ENCODE measurements around the gene UPF3A.
"Not testable (repeated sequence)": the region's sequence is repeated elsewhere in the genome, so short reads cannot be mapped to it uniquely, and the experiment has no call there.

Gene UPF3A

GRCh38 chr13:114244637-114245036 lies 36.8 kb upstream of the UPF3A start:
- DNase-seq (ENCODE audit: insufficient read length, low spot score) (no peak), FAIRE-seq (no peak)
- no peak for TF ChIP-seq POU2F2 (IDR thresholded peaks at IDR 0.05; ENCODE audit: low read depth, low read length)
- no peak for TF ChIP-seq POLR2AphosphoS5 (IDR thresholded peaks at IDR 0.05; ENCODE audit: low read depth, low read length)
- TF ChIP-seq POLR2A (IDR thresholded peaks at IDR 0.05; ENCODE audit: low read depth, low read length): no peak
- no peak for TF ChIP-seq PAX5 (IDR thresholded peaks at IDR 0.05; ENCODE audit: insufficient read depth, low read length, severe bottlenecking)
- TF ChIP-seq TAF1 (IDR thresholded peaks at IDR 0.05; ENCODE audit: low read depth, low read length): no peak
- TF ChIP-seq SPI1 (IDR thresholded peaks at IDR 0.05; ENCODE audit: low read depth, low read length): no peak

- DNase-seq (ENCODE audit: insufficient read length, low spot score) (no peak), FAIRE-seq (no peak)
- TF ChIP-seq POLR2AphosphoS5 (IDR thresholded peaks at IDR 0.05; ENCODE audit: low read depth, low read length): no peak
- no peak for TF ChIP-seq TAF1 (IDR thresholded peaks at IDR 0.05; ENCODE audit: low read depth, low read length)
- TF ChIP-seq POLR2A (IDR thresholded peaks at IDR 0.05; ENCODE audit: low read depth, low read length): no peak
- TF ChIP-seq PAX5 (IDR thresholded peaks at IDR 0.05; ENCODE audit: insufficient read depth, low read length, severe bottlenecking): no peak
- no peak for TF ChIP-seq POU2F2 (IDR thresholded peaks at IDR 0.05; ENCODE audit: low read depth, low read length)
- no peak for TF ChIP-seq SPI1 (IDR thresholded peaks at IDR 0.05; ENCODE audit: low read depth, low read length)
Measured at GRCh38 chr13:114248011-114248410, 33.4 kb upstream of the UPF3A start.

- DNase-seq (ENCODE audit: insufficient read length, low spot score) (no peak), FAIRE-seq (no peak)
- TF ChIP-seq POLR2AphosphoS5 (IDR thresholded peaks at IDR 0.05; ENCODE audit: low read depth, low read length): no peak
- TF ChIP-seq POU2F2 (IDR thresholded peaks at IDR 0.05; ENCODE audit: low read depth, low read length): no peak
- TF ChIP-seq POLR2A (IDR thresholded peaks at IDR 0.05; ENCODE audit: low read depth, low read length): no peak
- no peak for TF ChIP-seq TAF1 (IDR thresholded peaks at IDR 0.05; ENCODE audit: low read depth, low read length)
- no peak for TF ChIP-seq PAX5 (IDR thresholded peaks at IDR 0.05; ENCODE audit: insufficient read depth, low read length, severe bottlenecking)
- TF ChIP-seq SPI1 (IDR thresholded peaks at IDR 0.05; ENCODE audit: low read depth, low read length): no peak
Measured at GRCh38 chr13:114249077-114249476, 32.3 kb upstream of the UPF3A start.

- FAIRE-seq; DNase-seq (ENCODE audit: insufficient read length, low spot score): not testable (repeated sequence)
Measured at GRCh38 chr13:114251639-114252440, 29.6 kb upstream of the UPF3A start.

DNA sequence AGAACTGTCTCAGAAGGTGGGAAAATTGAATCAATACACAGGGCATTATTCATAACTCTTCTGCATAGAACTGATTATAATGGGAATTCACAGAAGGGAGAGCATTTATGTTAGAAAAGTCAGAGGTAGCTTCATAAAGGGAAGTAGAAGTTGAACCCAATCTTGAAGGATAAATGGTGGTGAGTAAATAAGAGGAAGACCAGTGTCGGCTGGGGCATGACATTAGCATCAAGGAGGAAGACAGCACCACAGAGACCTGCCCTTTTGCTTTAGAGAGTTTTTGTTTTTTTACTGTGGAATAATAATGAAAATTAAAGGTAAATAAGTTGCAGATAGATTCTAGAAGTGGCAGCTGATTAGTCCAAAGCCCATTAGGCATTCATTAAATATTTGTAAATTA lies 24.9 kb upstream of the UPF3A start:
- FAIRE-seq (no peak), DNase-seq (ENCODE audit: insufficient read length, low spot score) (no peak)
- TF ChIP-seq POU2F2 (IDR thresholded peaks at IDR 0.05; ENCODE audit: low read depth, low read length) (no peak), POLR2AphosphoS5 (IDR thresholded peaks at IDR 0.05; ENCODE audit: low read depth, low read length) (no peak)

DNA sequence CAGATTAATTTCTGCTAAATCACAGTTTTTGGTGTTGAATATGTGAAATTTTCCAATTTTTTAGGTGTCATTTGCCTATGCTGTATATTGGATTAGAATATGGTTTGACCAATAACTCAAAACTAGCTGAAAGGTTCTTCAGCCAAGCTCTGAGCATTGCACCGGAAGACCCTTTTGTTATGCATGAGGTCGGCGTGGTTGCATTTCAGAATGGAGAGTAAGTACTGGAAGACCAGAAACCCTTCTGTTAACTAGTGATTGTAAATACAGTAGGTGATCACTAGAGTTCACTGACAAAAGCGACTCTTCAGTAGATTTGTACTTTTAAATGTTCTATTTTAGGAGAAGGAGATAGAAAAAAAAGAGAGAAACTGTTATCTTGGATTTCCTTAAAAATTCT lies 24.4 kb upstream of the UPF3A start:
- DNase-seq (ENCODE audit: insufficient read length, low spot score) (no peak), FAIRE-seq (no peak)
- TF ChIP-seq POLR2AphosphoS5 (IDR thresholded peaks at IDR 0.05; ENCODE audit: low read depth, low read length): no peak
- no peak for TF ChIP-seq SPI1 (IDR thresholded peaks at IDR 0.05; ENCODE audit: low read depth, low read length)
- TF ChIP-seq TAF1 (IDR thresholded peaks at IDR 0.05; ENCODE audit: low read depth, low read length): no peak
- TF ChIP-seq POU2F2 (IDR thresholded peaks at IDR 0.05; ENCODE audit: low read depth, low read length): no peak
- TF ChIP-seq POLR2A (IDR thresholded peaks at IDR 0.05; ENCODE audit: low read depth, low read length): no peak
- TF ChIP-seq PAX5 (IDR thresholded peaks at IDR 0.05; ENCODE audit: insufficient read depth, low read length, severe bottlenecking): no peak

- FAIRE-seq: no peak
- no peak for TF ChIP-seq PAX5 (IDR thresholded peaks at IDR 0.05; ENCODE audit: insufficient read depth, low read length, severe bottlenecking)
- TF ChIP-seq POLR2A (IDR thresholded peaks at IDR 0.05; ENCODE audit: low read depth, low read length): no peak
- no peak for TF ChIP-seq POLR2AphosphoS5 (IDR thresholded peaks at IDR 0.05; ENCODE audit: low read depth, low read length)
- no peak for TF ChIP-seq POU2F2 (IDR thresholded peaks at IDR 0.05; ENCODE audit: low read depth, low read length)
- no peak for TF ChIP-seq SPI1 (IDR thresholded peaks at IDR 0.05; ENCODE audit: low read depth, low read length)
- TF ChIP-seq TAF1 (IDR thresholded peaks at IDR 0.05; ENCODE audit: low read depth, low read length): no peak
Measured at GRCh38 chr13:114258589-114258988, 22.8 kb upstream of the UPF3A start.

DNA sequence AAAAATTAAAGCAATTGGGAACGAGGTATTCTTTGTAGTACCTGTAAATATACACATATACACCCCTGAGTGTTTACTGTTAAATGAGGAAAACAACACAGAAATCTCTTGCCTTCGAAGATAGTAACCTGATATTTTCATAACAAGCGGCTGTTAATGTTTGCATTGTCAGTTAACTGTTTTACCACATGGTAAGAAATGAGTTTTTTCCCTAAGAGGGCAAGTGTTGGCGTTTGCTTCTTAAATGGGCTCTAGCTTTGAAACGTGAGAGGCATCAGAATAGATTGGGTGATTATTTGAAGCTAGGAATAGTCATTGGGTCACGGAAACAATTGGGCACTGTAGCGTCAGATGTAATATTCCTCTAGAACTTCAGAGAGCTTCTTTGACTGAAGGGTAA lies 22.0 kb upstream of the UPF3A start:
- DNase-seq (ENCODE audit: insufficient read length, low spot score): no peak
- peak; percentile 47 for FAIRE-seq
- no peak for TF ChIP-seq PAX5 (IDR thresholded peaks at IDR 0.05; ENCODE audit: insufficient read depth, low read length, severe bottlenecking)
- TF ChIP-seq POU2F2 (IDR thresholded peaks at IDR 0.05; ENCODE audit: low read depth, low read length): no peak
- no peak for TF ChIP-seq POLR2AphosphoS5 (IDR thresholded peaks at IDR 0.05; ENCODE audit: low read depth, low read length)
- TF ChIP-seq TAF1 (IDR thresholded peaks at IDR 0.05; ENCODE audit: low read depth, low read length): no peak
- TF ChIP-seq SPI1 (IDR thresholded peaks at IDR 0.05; ENCODE audit: low read depth, low read length): no peak
- no peak for TF ChIP-seq POLR2A (IDR thresholded peaks at IDR 0.05; ENCODE audit: low read depth, low read length)

More at GRCh38 chr13:114258589-114258988, 22.8 kb upstream of the UPF3A start:
- no peak for DNase-seq (ENCODE audit: insufficient read length, low spot score)

DNA sequence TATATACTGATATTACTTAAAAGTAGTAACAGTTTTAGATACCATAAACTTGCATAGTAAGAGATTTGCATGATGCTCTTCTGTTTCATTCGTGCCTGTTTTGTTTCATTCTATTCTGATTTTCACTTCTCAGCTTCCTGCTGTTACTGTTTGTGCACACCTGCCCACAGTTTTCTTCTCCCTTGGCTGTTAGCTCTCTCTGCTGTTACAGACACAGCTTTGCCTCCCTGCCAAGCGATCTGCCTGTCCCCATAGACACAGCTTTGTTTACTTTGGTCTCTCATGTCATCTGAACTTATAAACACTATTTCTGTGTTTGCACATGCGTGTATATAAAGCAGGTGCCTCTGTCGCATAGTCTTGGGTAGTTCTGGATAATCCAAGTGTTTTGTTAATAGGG lies 21.4 kb upstream of the UPF3A start:
- FAIRE-seq (peak; percentile 85), DNase-seq (ENCODE audit: insufficient read length, low spot score) (no peak)
- TF ChIP-seq SPI1 (IDR thresholded peaks at IDR 0.05; ENCODE audit: low read depth, low read length) (no peak), POU2F2 (IDR thresholded peaks at IDR 0.05; ENCODE audit: low read depth, low read length) (no peak), PAX5 (IDR thresholded peaks at IDR 0.05; ENCODE audit: insufficient read depth, low read length, severe bottlenecking) (no peak), POLR2AphosphoS5 (IDR thresholded peaks at IDR 0.05; ENCODE audit: low read depth, low read length) (no peak), POLR2A (IDR thresholded peaks at IDR 0.05; ENCODE audit: low read depth, low read length) (no peak), TAF1 (IDR thresholded peaks at IDR 0.05; ENCODE audit: low read depth, low read length) (no peak)

- no peak for TF ChIP-seq POLR2A (IDR thresholded peaks at IDR 0.05; ENCODE audit: low read depth, low read length)
- TF ChIP-seq POU2F2 (IDR thresholded peaks at IDR 0.05; ENCODE audit: low read depth, low read length): no peak
- no peak for TF ChIP-seq POLR2AphosphoS5 (IDR thresholded peaks at IDR 0.05; ENCODE audit: low read depth, low read length)
- TF ChIP-seq PAX5 (IDR thresholded peaks at IDR 0.05; ENCODE audit: insufficient read depth, low read length, severe bottlenecking): no peak
- TF ChIP-seq SPI1 (IDR thresholded peaks at IDR 0.05; ENCODE audit: low read depth, low read length): no peak
- no peak for TF ChIP-seq TAF1 (IDR thresholded peaks at IDR 0.05; ENCODE audit: low read depth, low read length)
- DNase-seq (ENCODE audit: insufficient read length, low spot score): no peak
- FAIRE-seq: peak; percentile 71
Measured at GRCh38 chr13:114260814-114261213, 20.6 kb upstream of the UPF3A start.

Measured in GM12891 (cell line).